ENCODE measurements around the gene TMEM132C.

DNA sequence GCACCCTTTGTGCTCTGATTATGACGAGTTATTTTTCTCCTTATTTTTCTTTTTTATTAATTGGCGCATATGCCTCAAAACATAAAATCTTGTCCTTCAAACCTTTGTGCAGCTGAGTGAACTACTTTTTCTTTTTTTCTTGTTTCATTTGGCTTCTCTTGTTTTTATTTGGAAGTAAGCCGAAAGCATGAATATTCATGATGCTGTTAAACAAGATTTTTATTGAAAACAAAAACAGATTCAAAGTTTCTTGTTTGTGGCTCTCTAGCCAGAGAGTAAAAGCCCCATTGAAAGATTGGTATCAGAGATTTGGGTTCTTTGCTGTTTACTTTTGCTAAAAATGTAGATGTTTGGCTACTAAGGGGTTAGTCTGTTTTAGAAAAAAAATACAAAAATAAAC lies 183.8 kb downstream of the TMEM132C start:
- TF ChIP-seq POLR2A (IDR thresholded peaks at IDR 0.05) (no peak), EP300 (IDR thresholded peaks at IDR 0.05) (no peak)
- TF ChIP-seq, protein P1, sequence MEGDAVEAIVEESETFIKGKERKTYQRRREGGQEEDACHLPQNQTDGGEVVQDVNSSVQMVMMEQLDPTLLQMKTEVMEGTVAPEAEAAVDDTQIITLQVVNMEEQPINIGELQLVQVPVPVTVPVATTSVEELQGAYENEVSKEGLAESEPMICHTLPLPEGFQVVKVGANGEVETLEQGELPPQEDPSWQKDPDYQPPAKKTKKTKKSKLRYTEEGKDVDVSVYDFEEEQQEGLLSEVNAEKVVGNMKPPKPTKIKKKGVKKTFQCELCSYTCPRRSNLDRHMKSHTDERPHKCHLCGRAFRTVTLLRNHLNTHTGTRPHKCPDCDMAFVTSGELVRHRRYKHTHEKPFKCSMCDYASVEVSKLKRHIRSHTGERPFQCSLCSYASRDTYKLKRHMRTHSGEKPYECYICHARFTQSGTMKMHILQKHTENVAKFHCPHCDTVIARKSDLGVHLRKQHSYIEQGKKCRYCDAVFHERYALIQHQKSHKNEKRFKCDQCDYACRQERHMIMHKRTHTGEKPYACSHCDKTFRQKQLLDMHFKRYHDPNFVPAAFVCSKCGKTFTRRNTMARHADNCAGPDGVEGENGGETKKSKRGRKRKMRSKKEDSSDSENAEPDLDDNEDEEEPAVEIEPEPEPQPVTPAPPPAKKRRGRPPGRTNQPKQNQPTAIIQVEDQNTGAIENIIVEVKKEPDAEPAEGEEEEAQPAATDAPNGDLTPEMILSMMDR (IDR thresholded peaks at IDR 0.05) = no peak
